H9 (cell line): Measurements from ENCODE around the gene TBL3. TPM values are rescaled to one million over a fixed set of nuclear protein-coding genes. Genes with fewer than 3 reads are reported as not detected.

Experiments
- DNase-seq: peaks from one replicate; pipeline ENCODE4 v3.0.0-alpha.2; 2017
- H2AFZ ChIP-seq: one replicate; pipeline ENCODE4 v1.6.1; 2013; ENCODE audit warnings: mild to moderate bottlenecking, low read length, control low read depth, moderate library complexity
- H2AK5ac ChIP-seq: 2 replicates; pipeline ENCODE4 v1.6.1; 2013; ENCODE audit warnings: low read length, control low read depth, mixed read lengths; ENCODE audit not compliant: insufficient read length
- H2BK120ac ChIP-seq: one replicate; pipeline ENCODE4 v1.6.1; 2013; ENCODE audit warnings: low read depth, mild to moderate bottlenecking, low read length, control low read depth, inconsistent platforms; ENCODE audit not compliant: poor library complexity, severe bottlenecking
- H2BK12ac ChIP-seq: 2 replicates; pipeline ENCODE4 v1.6.1; 2013; ENCODE audit warnings: low read length, control low read depth, mixed read lengths, low read depth; ENCODE audit not compliant: insufficient read length
- H2BK15ac ChIP-seq: 2 replicates; pipeline ENCODE4 v1.6.1; 2013; ENCODE audit warnings: low read depth, low read length, control low read depth
- H2BK20ac ChIP-seq: one replicate; pipeline ENCODE4 v1.6.1; 2013; ENCODE audit warnings: low read depth, mild to moderate bottlenecking, low read length, control low read depth, inconsistent platforms; ENCODE audit not compliant: poor library complexity, severe bottlenecking
- H2BK5ac ChIP-seq: 2 replicates; pipeline ENCODE4 v1.6.1; 2013; ENCODE audit warnings: low read length, control low read depth, mixed read lengths; ENCODE audit not compliant: insufficient read length
- H3K14ac ChIP-seq: 2 replicates; pipeline ENCODE4 v1.6.1; 2013; ENCODE audit warnings: low read length, control low read depth; ENCODE audit not compliant: insufficient read depth
- H3K18ac ChIP-seq: 2 replicates; pipeline ENCODE4 v1.6.1; 2013; ENCODE audit warnings: low read depth, mild to moderate bottlenecking, mixed read lengths, low read length, control low read depth; ENCODE audit not compliant: insufficient read length
- H3K23ac ChIP-seq: 2 replicates; pipeline ENCODE4 v1.6.1; 2013; ENCODE audit warnings: low read length, control low read depth, mixed read lengths, low read depth; ENCODE audit not compliant: insufficient read length
- H3K23me2 ChIP-seq: 2 replicates; pipeline ENCODE4 v1.6.1; 2013; ENCODE audit warnings: low read depth, mild to moderate bottlenecking, mixed read lengths, low read length, control low read depth; ENCODE audit not compliant: insufficient read length, poor library complexity, severe bottlenecking
- H3K27ac ChIP-seq: 2 replicates; pipeline ENCODE4 v1.5.1; 2013; ENCODE audit warnings: low read length, control low read depth, mixed read lengths, low read depth; ENCODE audit not compliant: insufficient read length
- H3K27me3 ChIP-seq: 2 replicates; pipeline ENCODE4 v1.6.1; 2013; ENCODE audit warnings: low read length, control low read depth, inconsistent platforms; ENCODE audit not compliant: insufficient read depth
- H3K4ac ChIP-seq: 2 replicates; pipeline ENCODE4 v1.6.1; 2013; ENCODE audit warnings: low read depth, mild to moderate bottlenecking, control low read depth, inconsistent platforms, low read length, moderate library complexity
- H3K4me1 ChIP-seq: 2 replicates; pipeline ENCODE4 v1.6.1; 2013; ENCODE audit warnings: low read length, control low read depth, inconsistent platforms; ENCODE audit not compliant: insufficient read depth
- H3K4me2 ChIP-seq: 2 replicates; pipeline ENCODE4 v1.6.1; 2013; ENCODE audit warnings: low read length, control low read depth, mixed read lengths; ENCODE audit not compliant: insufficient read length, insufficient read depth
- H3K56ac ChIP-seq: 2 replicates; pipeline ENCODE4 v1.6.1; 2013; ENCODE audit warnings: low read depth, mild to moderate bottlenecking, mixed read lengths, low read length, control low read depth; ENCODE audit not compliant: insufficient read length
- H3K79me1 ChIP-seq: 2 replicates; pipeline ENCODE4 v1.6.1; 2013; ENCODE audit warnings: low read depth, mild to moderate bottlenecking, moderate library complexity, low read length, control low read depth, inconsistent platforms; ENCODE audit not compliant: insufficient read depth, poor library complexity, severe bottlenecking
- H3K79me2 ChIP-seq: 2 replicates; pipeline ENCODE4 v1.6.1; 2013; ENCODE audit warnings: low read length, control low read depth, inconsistent platforms; ENCODE audit not compliant: insufficient read depth
- H3K9ac ChIP-seq: 2 replicates; pipeline ENCODE4 v1.6.1; 2013; ENCODE audit warnings: low read length, control low read depth, mixed read lengths; ENCODE audit not compliant: insufficient read length; ENCODE audit errors: extremely low read depth
- H3K9me3 ChIP-seq: one replicate; pipeline ENCODE4 v1.6.1; 2013; ENCODE audit warnings: low read depth, low read length, inconsistent platforms; ENCODE audit not compliant: control insufficient read depth
- H3T11ph ChIP-seq: one replicate; pipeline ENCODE4 v1.6.1; 2013; ENCODE audit warnings: mild to moderate bottlenecking, low read length, control low read depth, inconsistent platforms
- H4K20me1 ChIP-seq: one replicate; pipeline ENCODE4 v1.6.1; 2013; ENCODE audit not compliant: control insufficient read depth, insufficient read length, insufficient read depth
- H4K5ac ChIP-seq: 2 replicates; pipeline ENCODE4 v1.6.1; 2013; ENCODE audit warnings: low read depth, mild to moderate bottlenecking, mixed read lengths, low read length, control low read depth; ENCODE audit not compliant: insufficient read length
- H4K8ac ChIP-seq: replicated peaks from 2 replicates; pipeline ENCODE4 v1.6.1; 2013; ENCODE audit warnings: low read length, control low read depth, mixed read lengths, low read depth; ENCODE audit not compliant: insufficient read length
- H4K91ac ChIP-seq: 2 replicates; pipeline ENCODE4 v1.6.1; 2013; ENCODE audit warnings: low read depth, mild to moderate bottlenecking, moderate library complexity, mixed read lengths, low read length, control low read depth; ENCODE audit not compliant: insufficient read length
- H3K27ac Mint-ChIP-seq, 3 experiments: 2 replicates in 2 of 3; 3 replicates in 1 of 3; pipeline ENCODE4 v1.8.0; 2020 to 2021; ENCODE audit warnings: mixed read lengths in 3 of 3, mild to moderate bottlenecking in 1 of 3, moderate library complexity in 1 of 3
- H3K27me3 Mint-ChIP-seq: 2 replicates; pipeline ENCODE4 v1.8.0; 2021; ENCODE audit warnings: low read depth, mild to moderate bottlenecking, moderate library complexity, mixed read lengths
- H3K36me3 Mint-ChIP-seq, 3 experiments: 2 replicates in 2 of 3; 3 replicates in 1 of 3; pipeline ENCODE4 v1.8.0; 2020 to 2021; ENCODE audit warnings: low read depth in 3 of 3, mixed read lengths in 3 of 3; ENCODE audit not compliant: insufficient read depth in 1 of 3
- H3K4me1 Mint-ChIP-seq, 2 experiments: 2 replicates each; pipeline ENCODE4 v1.8.0; 2020; ENCODE audit warnings: mixed read lengths in 2 of 2
- H3K4me3 Mint-ChIP-seq, 2 experiments: 2 replicates in 1 of 2; 3 replicates in 1 of 2; pipeline ENCODE4 v1.8.0; 2020 to 2021; ENCODE audit warnings: mild to moderate bottlenecking in 2 of 2, mixed read lengths in 2 of 2, moderate library complexity in 1 of 2
- H3K9me3 Mint-ChIP-seq, 2 experiments: 2 replicates in 1 of 2; 3 replicates in 1 of 2; pipeline ENCODE4 v1.8.0; 2020; ENCODE audit warnings: mild to moderate bottlenecking in 2 of 2, mixed read lengths in 2 of 2, moderate library complexity in 1 of 2
- CTCF ChIP-seq: fragments of 200-600 bp; sonication (generic); conservative IDR thresholded peaks from 3 replicates; pipeline ENCODE4 v1.8.0; 2021; ENCODE audit warnings: antibody characterized with exemption, mild to moderate bottlenecking
- WGBS: extraction: QIAGEN DNeasy Blood & Tissue Kit; methylation state at CpG from one replicate; pipeline ENCODE4 v1.1.7; 2013; ENCODE audit warnings: missing lambda C conversion rate, low lambda C conversion rate, mixed read lengths; ENCODE audit not compliant: insufficient read length; ENCODE audit errors: extremely low coverage; 5-methylcytosine and 5-hydroxymethylcytosine counted together
- total RNA-seq: library from RNA; stranded (reverse); gene quantifications from 2 replicates; pipeline ENCODE4 v1.2.1, GENCODE V29; 2021

Gene TBL3
- total RNA-seq, 1 experiment from 2014 or later = 54.0 TPM

DNA sequence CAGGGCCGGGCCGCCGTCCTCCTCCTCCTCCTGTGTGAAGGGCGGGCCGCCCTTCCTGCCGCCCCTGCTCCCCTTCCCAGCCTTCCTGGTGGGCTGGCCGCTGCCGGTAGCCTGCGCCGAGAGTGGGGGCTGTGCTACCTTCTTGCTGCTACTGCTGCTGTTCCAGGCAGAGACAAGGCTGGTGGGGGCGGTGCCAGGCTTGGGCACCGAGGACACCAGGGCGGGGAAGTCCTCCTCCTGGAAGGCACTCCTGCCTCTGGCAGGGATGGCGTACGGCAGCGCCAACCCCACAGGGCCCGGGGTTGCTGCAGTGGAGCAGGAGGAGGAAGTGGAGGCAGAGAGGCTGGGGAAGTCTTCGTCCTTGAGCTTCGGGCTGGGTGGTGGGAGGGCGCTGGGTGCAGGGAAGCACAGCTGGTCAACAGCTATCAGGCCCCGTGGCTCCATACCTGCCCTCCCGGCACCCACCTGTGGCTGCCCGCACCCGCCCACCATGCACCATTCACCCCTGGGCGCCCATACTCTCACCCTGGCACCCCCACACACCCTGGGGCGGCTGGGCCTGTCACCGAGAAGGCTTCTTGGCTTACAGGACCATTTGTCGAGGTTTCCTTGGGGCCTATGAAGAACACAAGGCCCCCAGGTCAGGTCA is 28.1 kb downstream of the TBL3 start:
- Histone ChIP-seq H2BK120ac (no peak overlapping the region), H3K23ac (no peak overlapping the region), H3K9me3 (no peaks in the 10 kb centered on the region), H2BK12ac (no peak overlapping the region), H4K20me1 (no peaks in the 10 kb centered on the region), H3K56ac (no peak overlapping the region), H3K9ac (no peak overlapping the region), H3K27me3 (no peaks in the 10 kb centered on the region), H3T11ph (no peak overlapping the region), H2BK5ac (no peak overlapping the region), H3K23me2 (no peaks in the 10 kb centered on the region), H3K18ac (no peak overlapping the region), H2AK5ac (no peak overlapping the region), H3K79me1 (peaks cover 3% of the 10 kb centered on the region), H3K4me2 (no peak overlapping the region), H2AFZ (no peak overlapping the region), H3K79me2 (no peaks in the 10 kb centered on the region), H4K91ac (no peak overlapping the region), H4K5ac (no peak overlapping the region), H3K27ac (no peak overlapping the region), H3K14ac (no peak overlapping the region), H2BK20ac (no peak overlapping the region), H2BK15ac (no peak overlapping the region), H3K4me1 (no peaks in the 10 kb centered on the region), H3K4ac (no peak overlapping the region), H4K8ac (no peak overlapping the region)
- no peak overlapping the region for H3K4me3 Mint-ChIP-seq
- no peak for DNase-seq
- H3K9me3 Mint-ChIP-seq = no peaks in the 10 kb centered on the region
- peaks cover 4 to 9% of the 10 kb centered on the region in 2 experiments; a peak in 2 of 4 replicates for H3K4me1 Mint-ChIP-seq
- WGBS = no CpG with 5 or more reads among the region's 28 CpGs
- H3K27me3 Mint-ChIP-seq = no peaks in the 10 kb centered on the region
- H3K36me3 Mint-ChIP-seq = peaks cover 18 to 48% (median 44%) of the 10 kb centered on the region in 3 experiments
- no peak overlapping the region for H3K27ac Mint-ChIP-seq
- no peak for TF ChIP-seq CTCF
